ENCODE data around the gene NPVF. TPM values are rescaled to one million over a fixed set of nuclear protein-coding genes. Genes with fewer than 3 reads are reported as not detected.

The NPVF gene
- total RNA-seq, 1 donor = not detected

Other genes starting within 250 kb of the NPVF start
- gene OSBPL3, start 248.3 kb downstream of the NPVF start, total RNA-seq = 9.3 TPM
- gene CYCS, start 103.2 kb downstream of the NPVF start, total RNA-seq = 59.9 TPM

All from mononuclear cell (primary cell).